SK-N-SH (cell line): ENCODE measurements around the gene STT3B. TPM values are rescaled to one million over a fixed set of nuclear protein-coding genes. Genes with fewer than 3 reads are reported as not detected.

Source experiments
- CTCF ChIA-PET: fragments of 300-600, 350-600 bp; formaldehyde crosslinking; extraction: SDS; loops from one replicate; lab custom pipeline; 2021; lab: Yijun Ruan, JAX
- POLR2A ChIA-PET: fragments of 350-600 bp; sonication (Branson Sonifier 250); formaldehyde crosslinking; extraction: SDS; loops from one replicate; lab custom pipeline; 2020; ENCODE audit warnings: antibody characterized with exemption, inconsistent platforms; lab: Yijun Ruan, JAX
- DNase-seq: peaks from one replicate; pipeline ENCODE4 v3.0.0; 2012
- H2AFZ ChIP-seq: fragments of 200-600 bp; sonication (generic); 2 replicates; pipeline ENCODE4 v1.8.1; 2016; ENCODE audit warnings: antibody characterized with exemption, mild to moderate bottlenecking, low read depth
- H3F3A ChIP-seq: fragments of 200-600 bp; sonication (generic); replicated peaks from 2 replicates; pipeline ENCODE3; 2016; ENCODE audit warnings: antibody characterized with exemption, mild to moderate bottlenecking; ENCODE audit not compliant: insufficient read depth
- H3K27ac ChIP-seq, 2 experiments: fragments of 200-500 bp in 1 of 2; fragments of 200-600 bp in 1 of 2; sonication (Bioruptor generic) in 1 of 2; sonication (generic), shearing (Covaris generic) in 1 of 2; 2 replicates each; pipeline versions ENCODE4 v1.5.1 to v1.6.1; 2014 to 2016; ENCODE audit warnings: low read depth in 2 of 2, inconsistent platforms in 1 of 2, low read length in 1 of 2, mild to moderate bottlenecking in 1 of 2, mixed read lengths in 1 of 2
- H3K27me3 ChIP-seq: fragments of 200-600 bp; sonication (generic), shearing (Covaris generic); 2 replicates; pipeline ENCODE4 v1.6.1; 2016; ENCODE audit warnings: mixed run types; ENCODE audit not compliant: insufficient read depth
- H3K36me3 ChIP-seq, 2 experiments: fragments of 200-500 bp in 1 of 2; fragments of 200-600 bp in 1 of 2; sonication (Bioruptor generic) in 1 of 2; sonication (generic) in 1 of 2; replicated peaks in 1 of 2; 2 replicates each; pipeline versions ENCODE3 to v1.5.1; 2014 to 2016; ENCODE audit warnings: low read length in 1 of 2, mild to moderate bottlenecking in 1 of 2; ENCODE audit not compliant: insufficient read depth in 2 of 2, control insufficient read depth in 1 of 2
- H3K4me1 ChIP-seq, 2 experiments: fragments of 200-500 bp in 1 of 2; fragments of 200-600 bp in 1 of 2; sonication (Bioruptor generic) in 1 of 2; sonication (generic), shearing (Covaris generic) in 1 of 2; 2 replicates each; pipeline versions ENCODE4 v1.5.1 to v1.6.1; 2014 to 2016; ENCODE audit warnings: low read depth in 1 of 2, low read length in 1 of 2, mixed run types in 1 of 2; ENCODE audit not compliant: insufficient read depth in 2 of 2, control insufficient read depth in 1 of 2
- H3K4me2 ChIP-seq: fragments of 200-600 bp; sonication (generic), shearing (Covaris generic); 2 replicates; pipeline ENCODE4 v1.6.1; 2017; ENCODE audit warnings: mixed run types
- H3K4me3 ChIP-seq, 2 experiments: fragments of 200-500 bp in 1 of 2; fragments of 200-600 bp in 1 of 2; sonication (Bioruptor generic) in 1 of 2; sonication (generic), shearing (Covaris generic) in 1 of 2; 2 replicates each; pipeline versions ENCODE4 v1.5.1 to v1.8.1; 2014 to 2016; ENCODE audit warnings: low read depth in 2 of 2, inconsistent platforms in 1 of 2, low read length in 1 of 2, mild to moderate bottlenecking in 1 of 2, mixed read lengths in 1 of 2, moderate library complexity in 1 of 2
- H3K79me2 ChIP-seq: fragments of 200-600 bp; sonication (generic); 2 replicates; pipeline ENCODE4 v1.8.1; 2017; ENCODE audit warnings: mild to moderate bottlenecking; ENCODE audit not compliant: insufficient read depth
- H3K9ac ChIP-seq: fragments of 200-600 bp; sonication (generic); 2 replicates; pipeline ENCODE4 v1.6.1; 2017; ENCODE audit warnings: mixed run types
- H3K9me2 ChIP-seq: fragments of 200-600 bp; sonication (generic); 2 replicates; pipeline ENCODE4 v1.6.1; 2017; ENCODE audit warnings: mixed run types
- H3K9me3 ChIP-seq: fragments of 200-600 bp; sonication (generic); 2 replicates; pipeline ENCODE4 v1.6.1; 2017; ENCODE audit warnings: mixed run types, mild to moderate bottlenecking, moderate library complexity
- H4K20me1 ChIP-seq: fragments of 200-600 bp; sonication (generic); 2 replicates; pipeline ENCODE4 v1.6.1; 2017; ENCODE audit warnings: mild to moderate bottlenecking, mixed run types; ENCODE audit not compliant: insufficient read depth
- CTCF ChIP-seq: fragments of 200-600 bp; sonication (generic); IDR thresholded peaks from 2 replicates; pipeline ENCODE4 v1.6.1; 2017; ENCODE audit warnings: antibody characterized with exemption, mild to moderate bottlenecking, moderate library complexity
- ELF1 ChIP-seq: IDR thresholded peaks from 2 replicates; pipeline ENCODE4 v1.4.0; 2012
- EP300 ChIP-seq, 2 experiments: IDR thresholded peaks; 2 replicates each; pipeline versions ENCODE4 v1.4.0 to v1.6.1; 2012; ENCODE audit warnings: borderline replicate concordance in 1 of 2, low read depth in 1 of 2, low read length in 1 of 2
- FOSL2 ChIP-seq: IDR thresholded peaks from 2 replicates; pipeline ENCODE4 v1.4.0; 2012; ENCODE audit warnings: low read depth, mild to moderate bottlenecking, moderate library complexity, borderline replicate concordance
- FOXM1 ChIP-seq: IDR thresholded peaks from 2 replicates; pipeline ENCODE4 v1.4.0; 2012; ENCODE audit warnings: low read depth, mild to moderate bottlenecking
- GABPA ChIP-seq: IDR thresholded peaks from 2 replicates; pipeline ENCODE4 v1.4.0; 2012; ENCODE audit warnings: low read depth, mild to moderate bottlenecking
- GATA2 ChIP-seq: sonication (generic); formaldehyde crosslinking; IDR thresholded peaks from 2 replicates; pipeline ENCODE4 v1.5.0; 2020; ENCODE audit warnings: mild to moderate bottlenecking, missing genetic modification reagents
- IRF3 ChIP-seq: fragments of 150-350 bp; IDR thresholded peaks from 2 replicates; pipeline ENCODE4 v1.6.1; 2016; ENCODE audit warnings: mild to moderate bottlenecking, low read depth, low read length
- JUND ChIP-seq: IDR thresholded peaks from 2 replicates; pipeline ENCODE4 v1.4.0; 2012
- MEF2A ChIP-seq: IDR thresholded peaks from 2 replicates; pipeline ENCODE4 v1.4.0; 2012; ENCODE audit warnings: low read depth, borderline replicate concordance
- NFIC ChIP-seq: IDR thresholded peaks from 2 replicates; pipeline ENCODE4 v1.4.0; 2012; ENCODE audit warnings: borderline replicate concordance
- PBX3 ChIP-seq: IDR thresholded peaks from 2 replicates; pipeline ENCODE4; 2012
- POLR2AphosphoS5 ChIP-seq: IDR thresholded peaks from 2 replicates; pipeline ENCODE4 v1.6.1; 2012; ENCODE audit warnings: low read depth, low read length
- RAD21 ChIP-seq: IDR thresholded peaks from 2 replicates; pipeline ENCODE4 v1.6.1; 2012; ENCODE audit warnings: mild to moderate bottlenecking, low read length
- RFX5 ChIP-seq: IDR thresholded peaks from 2 replicates; pipeline ENCODE4 v1.6.1; 2012; ENCODE audit warnings: mild to moderate bottlenecking, improper control_type of control experiment, low read length
- RXRA ChIP-seq: IDR thresholded peaks from 2 replicates; pipeline ENCODE4 v1.4.0; 2012; ENCODE audit warnings: low read depth, mild to moderate bottlenecking, borderline replicate concordance
- USF2 ChIP-seq: fragments of 150-350 bp; IDR thresholded peaks from 2 replicates; pipeline ENCODE4 v1.6.1; 2017; ENCODE audit warnings: antibody characterized with exemption, low read length, low read depth, borderline replicate concordance
- WGBS: methylation state at CpG from one replicate; pipeline ENCODE4 v1.1.6; 2017; ENCODE audit warnings: low lambda C conversion rate; 5-methylcytosine and 5-hydroxymethylcytosine counted together
- polyA plus RNA-seq, 3 experiments: library from polyadenylated mRNA; depleted of rRNA; stranded (reverse); fragments of >200 nt; gene quantifications; 2 replicates each; pipeline ENCODE4 v1.2.3, GENCODE V29; 2012

STT3B gene
- polyA plus RNA-seq, 1 of the 3 experiments (the other 2 are of a cell fraction) = 27.9 TPM

- H3K27ac ChIP-seq = no peak overlapping the region
- H3K4me3 ChIP-seq = no peak overlapping the region
- H3K9me3 ChIP-seq = no peaks in the 10 kb centered on the region
- H3K4me1 ChIP-seq = peaks cover 0 to 13% of the 10 kb centered on the region in 2 experiments; a peak in 2 of 4 replicates
- WGBS = 97% methylated on average over 2 of the region's 2 CpGs
- no peak overlapping the region for H3K9ac ChIP-seq
- ChIA-PET POLR2A (no interaction called here), CTCF (interaction anchor here (1.4 kb wide), 1 partner anchor 152 kb away, joined by 3 read pairs; no protein-coding TSS in a partner anchor)
- H4K20me1 ChIP-seq = no peaks in the 10 kb centered on the region
- TF ChIP-seq USF2 (no peak), CTCF (no peak), RFX5 (no peak), RAD21 (no peak), GATA2 (CRISPR knock-in tag) (no peak), FOXM1 (no peak)
- no peak for DNase-seq
- H3K9me2 ChIP-seq = no peaks in the 10 kb centered on the region
- no peak overlapping the region for H2AFZ ChIP-seq
- peaks cover 18% of the 10 kb centered on the region; the same call in 1 of the 2 replicates for H3K79me2 ChIP-seq
- H3K36me3 ChIP-seq = peaks cover 20 to 50% of the 10 kb centered on the region in 2 experiments
- peaks cover 8% of the 10 kb centered on the region for H3F3A ChIP-seq
- H3K27me3 ChIP-seq = no peaks in the 10 kb centered on the region
- no peak overlapping the region for H3K4me2 ChIP-seq
These were observed 84.0 kb downstream of the STT3B start for GRCh38 chr3:31616711-31617110.

GRCh38 chr3:31620656-31621055, 87.9 kb downstream of the STT3B start:
- Histone ChIP-seq H3K36me3 (peaks cover 52 to 66% of the 10 kb centered on the region in 2 experiments), H3K4me3 (no peak overlapping the region), H3F3A (peaks cover 2% of the 10 kb centered on the region), H4K20me1 (no peaks in the 10 kb centered on the region), H3K79me2 (no peaks in the 10 kb centered on the region; the same call in 1 of the 2 replicates), H3K9ac (no peak overlapping the region), H3K9me3 (no peaks in the 10 kb centered on the region), H3K27ac (no peak overlapping the region), H3K4me1 (peaks cover 0 to 6% of the 10 kb centered on the region in 2 experiments; a peak in 2 of 4 replicates), H3K27me3 (no peaks in the 10 kb centered on the region), H2AFZ (no peak overlapping the region), H3K4me2 (no peak overlapping the region), H3K9me2 (no peaks in the 10 kb centered on the region)
- WGBS = 95% methylated on average over 1 of the region's 1 CpG
- no peak for TF ChIP-seq GABPA
- no peak for TF ChIP-seq GATA2 (CRISPR knock-in tag)
- no peak for TF ChIP-seq JUND
- TF ChIP-seq RXRA = no peak
- no peak for TF ChIP-seq POLR2AphosphoS5
- TF ChIP-seq EP300 (IDR thresholded peaks at IDR 0.05; ENCODE audit: borderline replicate concordance in 1 of 2, low read depth in 1 of 2, low read length in 1 of 2) = no peak
- TF ChIP-seq MEF2A = no peak
- TF ChIP-seq NFIC = no peak
- TF ChIP-seq FOSL2 = no peak
- TF ChIP-seq PBX3 = no peak
- TF ChIP-seq ELF1 = no peak
- TF ChIP-seq RFX5 = no peak
- TF ChIP-seq IRF3 = no peak
- TF ChIP-seq CTCF = no peak
- ChIA-PET CTCF (no interaction called here), POLR2A (no interaction called here)
- DNase-seq = no peak
